HCT116 (cell line): ENCODE results near the gene NTSR2. TPM values are rescaled to one million over a fixed set of nuclear protein-coding genes. Genes with fewer than 3 reads are reported as not detected.

Experiments
- ATAC-seq: fragments of 200-7000 bp; cut with Tn5 transposase; 2 replicates; pipeline ENCODE4 v1.9.1; 2020; ENCODE audit warnings: mild to moderate bottlenecking, moderate library complexity
- BruUV-seq: library from RNA; stranded (reverse); fragments of 400-500 nt; replicated peaks from 2 replicates; lab custom pipeline; 2021; lab: Mats Ljungman, UMichigan
- CTCF ChIA-PET: fragments of 300-600 bp; sonication (Branson Sonifier 250); formaldehyde crosslinking; loops from one replicate; lab custom pipeline; 2021; ENCODE audit warnings: antibody characterized with exemption; lab: Charles Lee
- POLR2A ChIA-PET: fragments of 300-600, 350-600 bp; sonication (Branson Sonifier 250); formaldehyde crosslinking; loops from one replicate; lab custom pipeline; 2021; ENCODE audit warnings: antibody characterized with exemption; lab: Charles Lee
- RAD21 ChIA-PET, 2 experiments: fragments of 300-600 bp; sonication (Branson Sonifier 250); formaldehyde crosslinking; loops; one replicate each; lab custom pipeline; 2023; ENCODE audit warnings: low total read pairs in 2 of 2; ENCODE audit not compliant: uncharacterized antibody in 2 of 2, unreplicated experiment in 2 of 2, low non-redundant PET in 1 of 2; lab: Charles Lee
- DNase-seq: peaks from one replicate; pipeline ENCODE4 v3.0.0-alpha.2; 2010; ENCODE audit warnings: low read depth, low spot score
- H2AFZ ChIP-seq: fragments of 200-600 bp; shearing (Covaris generic), sonication (generic); 2 replicates; pipeline ENCODE4 v1.6.1; 2017; ENCODE audit warnings: low read depth, mixed run types, mixed read lengths, antibody characterized with exemption, low read length; ENCODE audit not compliant: poor library complexity, severe bottlenecking
- H3K27ac ChIP-seq: 2 replicates; pipeline ENCODE4 v1.5.1; 2012; ENCODE audit warnings: low read depth, low read length
- H3K27me3 ChIP-seq: fragments of 200-600 bp; sonication (generic); 2 replicates; pipeline ENCODE4 v1.6.1; 2016; ENCODE audit warnings: mixed run types, low read length, mixed read lengths; ENCODE audit not compliant: insufficient read depth
- H3K36me3 ChIP-seq, 2 experiments: fragments of 200-500 bp in 1 of 2; fragments of 200-600 bp in 1 of 2; sonication (Bioruptor generic) in 1 of 2; sonication (generic) in 1 of 2; 2 replicates each; pipeline versions ENCODE4 v1.5.1 to v1.6.1; 2014 to 2016; ENCODE audit warnings: low read length in 2 of 2, inconsistent platforms in 1 of 2, mixed read lengths in 1 of 2, mixed run types in 1 of 2; ENCODE audit not compliant: insufficient read depth in 2 of 2, control insufficient read depth in 1 of 2
- H3K4me1 ChIP-seq, 2 experiments: fragments of 200-600 bp in 1 of 2; sonication (generic) in 1 of 2; 2 replicates each; pipeline versions ENCODE4 v1.5.1 to v1.6.1; 2012 to 2017; ENCODE audit warnings: low read length in 2 of 2, inconsistent platforms in 1 of 2, mild to moderate bottlenecking in 1 of 2, mixed read lengths in 1 of 2, mixed run types in 1 of 2, moderate library complexity in 1 of 2; ENCODE audit not compliant: insufficient read depth in 2 of 2, control insufficient read depth in 1 of 2
- H3K4me2 ChIP-seq: fragments of 200-600 bp; sonication (generic); 2 replicates; pipeline ENCODE4 v1.6.1; 2017; ENCODE audit warnings: mixed run types, low read length, mixed read lengths
- H3K4me3 ChIP-seq, 2 experiments: fragments of 200-600 bp in 1 of 2; sonication (generic) in 1 of 2; replicated peaks in 1 of 2; 2 replicates each; pipeline ENCODE4 v1.5.1; 2011 to 2016; ENCODE audit warnings: low read length in 2 of 2, control low read depth in 1 of 2, low read depth in 1 of 2, mild to moderate bottlenecking in 1 of 2, mixed read lengths in 1 of 2, mixed run types in 1 of 2
- H3K79me2 ChIP-seq: fragments of 200-600 bp; sonication (generic); 2 replicates; pipeline ENCODE4 v1.6.1; 2017; ENCODE audit warnings: mild to moderate bottlenecking, mixed run types, low read length, moderate library complexity, mixed read lengths; ENCODE audit not compliant: insufficient read depth
- H3K9ac ChIP-seq: fragments of 200-600 bp; sonication (generic); 2 replicates; pipeline ENCODE4 v1.6.1; 2016; ENCODE audit warnings: low read length, mixed read lengths
- H3K9me2 ChIP-seq: fragments of 200-600 bp; sonication (generic), shearing (Covaris generic); 2 replicates; pipeline ENCODE4 v1.6.1; 2017; ENCODE audit warnings: mixed run types, mild to moderate bottlenecking, moderate library complexity; ENCODE audit not compliant: insufficient read depth
- H3K9me3 ChIP-seq, 2 experiments: fragments of 200-500 bp in 1 of 2; fragments of 200-600 bp in 1 of 2; sonication (Bioruptor generic) in 1 of 2; sonication (generic) in 1 of 2; 2 replicates each; pipeline ENCODE4 v1.6.1; 2014 to 2017; ENCODE audit warnings: low read length in 2 of 2, mixed read lengths in 2 of 2, inconsistent platforms in 1 of 2, low read depth in 1 of 2, mild to moderate bottlenecking in 1 of 2, mixed run types in 1 of 2, moderate library complexity in 1 of 2; ENCODE audit not compliant: control insufficient read depth in 1 of 2, insufficient read depth in 1 of 2
- H4K20me1 ChIP-seq: fragments of 200-600 bp; sonication (generic), shearing (Covaris generic); 2 replicates; pipeline ENCODE4 v1.6.1; 2017; ENCODE audit warnings: mixed run types, mild to moderate bottlenecking, moderate library complexity; ENCODE audit not compliant: insufficient read depth
- CEBPB ChIP-seq: IDR thresholded peaks from 2 replicates; pipeline ENCODE4 v1.6.1; 2012; ENCODE audit warnings: low read depth
- EGR1 ChIP-seq: IDR thresholded peaks from 2 replicates; pipeline ENCODE4 v1.6.1; 2012; ENCODE audit warnings: low read depth
- EZH2 ChIP-seq: fragments of 200-600 bp; sonication (generic); IDR thresholded peaks from 2 replicates; pipeline ENCODE4 v1.6.1; 2017; ENCODE audit warnings: antibody characterized with exemption, mixed run types
- EZH2phosphoT487 ChIP-seq: fragments of 200-600 bp; IDR thresholded peaks from 2 replicates; pipeline ENCODE4 v1.6.1; 2018; ENCODE audit warnings: antibody characterized with exemption, borderline replicate concordance
- FOSL1 ChIP-seq: IDR thresholded peaks from 2 replicates; pipeline ENCODE4 v1.6.1; 2012; ENCODE audit warnings: low read depth
- POLR2AphosphoS5 ChIP-seq: IDR thresholded peaks from 2 replicates; pipeline ENCODE4 v1.6.1; 2011; ENCODE audit warnings: mild to moderate bottlenecking, low read depth, low read length, moderate library complexity
- RAD21 ChIP-seq: IDR thresholded peaks from 2 replicates; pipeline ENCODE4 v1.6.1; 2012; ENCODE audit warnings: low read depth, mild to moderate bottlenecking
- SP1 ChIP-seq: IDR thresholded peaks from 2 replicates; pipeline ENCODE4 v1.6.1; 2012; ENCODE audit warnings: low read depth
- SRF ChIP-seq: IDR thresholded peaks from 2 replicates; pipeline ENCODE4 v1.6.1; 2012; ENCODE audit warnings: low read depth
- TCF7L2 ChIP-seq: IDR thresholded peaks from 2 replicates; pipeline ENCODE4 v1.7.0; 2011; ENCODE audit warnings: borderline replicate concordance, inconsistent platforms; ENCODE audit not compliant: insufficient read depth, insufficient read length; ENCODE audit errors: extremely low read depth
- YY1 ChIP-seq: IDR thresholded peaks from 2 replicates; pipeline ENCODE4 v1.6.1; 2011; ENCODE audit warnings: low read length, low read depth, moderate library complexity, mild to moderate bottlenecking; ENCODE audit not compliant: insufficient replicate concordance; ENCODE audit errors: extremely low read depth
- ZNF274 ChIP-seq: fragments of 200-500 bp; sonication (Bioruptor generic); IDR thresholded peaks from 2 replicates; pipeline ENCODE4 v1.6.1; 2014; ENCODE audit warnings: mild to moderate bottlenecking, low read depth, low read length, inconsistent platforms
- intact Hi-C: fragments of 100-400 bp; cut with micrococcal nuclease; formaldehyde crosslinking; loops from 2 replicates; pipeline ENCODE4 v1.10.0; 2022
- total RNA-seq: library from RNA; stranded (reverse); gene quantifications from one replicate; pipeline ENCODE4 v1.2.1, GENCODE V29; 2021; ENCODE audit not compliant: unreplicated experiment
- TF ChIP-seq, protein P1 (sequence below): IDR thresholded peaks from 2 replicates; pipeline ENCODE4 v1.6.1; 2012; ENCODE audit warnings: low read depth
- TF ChIP-seq, protein P2 (sequence below), 3 experiments: fragments of 200-600 bp in 1 of 3; sonication (generic) in 1 of 3; IDR thresholded peaks in 2 of 3; conservative IDR thresholded peaks in 1 of 3; 2 replicates each; pipeline ENCODE4 v1.5.1; 2012 to 2017; ENCODE audit warnings: low read depth in 2 of 3, low read length in 2 of 3, antibody characterized with exemption in 1 of 3, borderline replicate concordance in 1 of 3, control low read depth in 1 of 3, mild to moderate bottlenecking in 1 of 3, mixed read lengths in 1 of 3, mixed run types in 1 of 3, moderate library complexity in 1 of 3; ENCODE audit not compliant: insufficient read depth in 1 of 3
- TF ChIP-seq, protein P3 (sequence below): IDR thresholded peaks from 2 replicates; pipeline ENCODE4 v1.6.1; 2011; ENCODE audit warnings: mild to moderate bottlenecking, low read length, moderate library complexity; ENCODE audit not compliant: insufficient replicate concordance; ENCODE audit errors: extremely low read depth
- TF ChIP-seq, protein P4 (sequence below): IDR thresholded peaks from 2 replicates; pipeline ENCODE4 v1.6.1; 2012
- TF ChIP-seq, protein P5 (sequence below): IDR thresholded peaks from 2 replicates; pipeline ENCODE4 v1.6.1; 2012

The NTSR2 gene
- total RNA-seq, 1 experiment from 2014 or later: not detected

DNA sequence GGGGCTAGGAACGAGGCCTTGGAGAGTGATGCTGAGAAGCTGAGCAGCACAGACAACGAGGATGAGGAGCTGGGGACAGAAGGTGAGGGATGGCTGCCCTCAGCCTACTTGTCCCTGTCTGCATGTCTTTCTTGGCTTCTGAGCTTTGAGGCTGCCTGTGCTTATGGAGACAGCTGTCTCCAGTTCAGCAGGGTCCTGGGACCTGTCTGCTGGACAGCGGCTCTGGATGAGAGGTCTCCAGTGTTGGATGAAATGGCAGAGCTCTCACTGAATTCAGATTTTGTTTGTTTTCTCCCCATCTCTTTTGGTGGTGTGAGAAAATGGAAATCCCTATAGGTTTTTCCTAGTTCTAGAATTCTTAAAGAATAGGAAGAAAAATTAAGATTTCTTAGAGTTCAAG lies 54.8 kb downstream of the NTSR2 start:
- ChIA-PET POLR2A (no interaction called here), CTCF (no interaction called here), RAD21 (no interaction called here)
- Histone ChIP-seq H4K20me1 (no peaks in the 10 kb centered on the region), H3K9ac (no peak overlapping the region), H3K9me3 (no peaks in the 10 kb centered on the region), H3K79me2 (no peaks in the 10 kb centered on the region), H3K9me2 (no peaks in the 10 kb centered on the region), H3K4me3 (no peak overlapping the region), H2AFZ (no peak overlapping the region), H3K4me1 (peaks cover 0 to 5% of the 10 kb centered on the region in 2 experiments; a peak in 2 of 4 replicates), H3K4me2 (no peak overlapping the region)
- DNase-seq: no peak
- ATAC-seq: no peak
- no TSS peak for BruUV-seq
- TF ChIP-seq RAD21 (no peak), FOSL1 (no peak), POLR2AphosphoS5 (no peak), EZH2phosphoT487 (no peak), EGR1 (no peak), ZNF274 (no peak), YY1 (no peak), SP1 (no peak), SRF (no peak), EZH2 (no peak), CEBPB (no peak), TCF7L2 (no peak)
- TF ChIP-seq, protein P1, sequence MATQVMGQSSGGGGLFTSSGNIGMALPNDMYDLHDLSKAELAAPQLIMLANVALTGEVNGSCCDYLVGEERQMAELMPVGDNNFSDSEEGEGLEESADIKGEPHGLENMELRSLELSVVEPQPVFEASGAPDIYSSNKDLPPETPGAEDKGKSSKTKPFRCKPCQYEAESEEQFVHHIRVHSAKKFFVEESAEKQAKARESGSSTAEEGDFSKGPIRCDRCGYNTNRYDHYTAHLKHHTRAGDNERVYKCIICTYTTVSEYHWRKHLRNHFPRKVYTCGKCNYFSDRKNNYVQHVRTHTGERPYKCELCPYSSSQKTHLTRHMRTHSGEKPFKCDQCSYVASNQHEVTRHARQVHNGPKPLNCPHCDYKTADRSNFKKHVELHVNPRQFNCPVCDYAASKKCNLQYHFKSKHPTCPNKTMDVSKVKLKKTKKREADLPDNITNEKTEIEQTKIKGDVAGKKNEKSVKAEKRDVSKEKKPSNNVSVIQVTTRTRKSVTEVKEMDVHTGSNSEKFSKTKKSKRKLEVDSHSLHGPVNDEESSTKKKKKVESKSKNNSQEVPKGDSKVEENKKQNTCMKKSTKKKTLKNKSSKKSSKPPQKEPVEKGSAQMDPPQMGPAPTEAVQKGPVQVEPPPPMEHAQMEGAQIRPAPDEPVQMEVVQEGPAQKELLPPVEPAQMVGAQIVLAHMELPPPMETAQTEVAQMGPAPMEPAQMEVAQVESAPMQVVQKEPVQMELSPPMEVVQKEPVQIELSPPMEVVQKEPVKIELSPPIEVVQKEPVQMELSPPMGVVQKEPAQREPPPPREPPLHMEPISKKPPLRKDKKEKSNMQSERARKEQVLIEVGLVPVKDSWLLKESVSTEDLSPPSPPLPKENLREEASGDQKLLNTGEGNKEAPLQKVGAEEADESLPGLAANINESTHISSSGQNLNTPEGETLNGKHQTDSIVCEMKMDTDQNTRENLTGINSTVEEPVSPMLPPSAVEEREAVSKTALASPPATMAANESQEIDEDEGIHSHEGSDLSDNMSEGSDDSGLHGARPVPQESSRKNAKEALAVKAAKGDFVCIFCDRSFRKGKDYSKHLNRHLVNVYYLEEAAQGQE: no peak
- TF ChIP-seq, protein P2, sequence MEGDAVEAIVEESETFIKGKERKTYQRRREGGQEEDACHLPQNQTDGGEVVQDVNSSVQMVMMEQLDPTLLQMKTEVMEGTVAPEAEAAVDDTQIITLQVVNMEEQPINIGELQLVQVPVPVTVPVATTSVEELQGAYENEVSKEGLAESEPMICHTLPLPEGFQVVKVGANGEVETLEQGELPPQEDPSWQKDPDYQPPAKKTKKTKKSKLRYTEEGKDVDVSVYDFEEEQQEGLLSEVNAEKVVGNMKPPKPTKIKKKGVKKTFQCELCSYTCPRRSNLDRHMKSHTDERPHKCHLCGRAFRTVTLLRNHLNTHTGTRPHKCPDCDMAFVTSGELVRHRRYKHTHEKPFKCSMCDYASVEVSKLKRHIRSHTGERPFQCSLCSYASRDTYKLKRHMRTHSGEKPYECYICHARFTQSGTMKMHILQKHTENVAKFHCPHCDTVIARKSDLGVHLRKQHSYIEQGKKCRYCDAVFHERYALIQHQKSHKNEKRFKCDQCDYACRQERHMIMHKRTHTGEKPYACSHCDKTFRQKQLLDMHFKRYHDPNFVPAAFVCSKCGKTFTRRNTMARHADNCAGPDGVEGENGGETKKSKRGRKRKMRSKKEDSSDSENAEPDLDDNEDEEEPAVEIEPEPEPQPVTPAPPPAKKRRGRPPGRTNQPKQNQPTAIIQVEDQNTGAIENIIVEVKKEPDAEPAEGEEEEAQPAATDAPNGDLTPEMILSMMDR (IDR thresholded peaks at IDR 0.05 in 2 of 3, conservative IDR thresholded peaks at IDR 0.05 in 1 of 3; ENCODE audit: borderline replicate concordance in 1 of 3, insufficient read depth in 1 of 3, low read depth in 2 of 3, low read length in 2 of 3): no peak
- TF ChIP-seq, protein P3, sequence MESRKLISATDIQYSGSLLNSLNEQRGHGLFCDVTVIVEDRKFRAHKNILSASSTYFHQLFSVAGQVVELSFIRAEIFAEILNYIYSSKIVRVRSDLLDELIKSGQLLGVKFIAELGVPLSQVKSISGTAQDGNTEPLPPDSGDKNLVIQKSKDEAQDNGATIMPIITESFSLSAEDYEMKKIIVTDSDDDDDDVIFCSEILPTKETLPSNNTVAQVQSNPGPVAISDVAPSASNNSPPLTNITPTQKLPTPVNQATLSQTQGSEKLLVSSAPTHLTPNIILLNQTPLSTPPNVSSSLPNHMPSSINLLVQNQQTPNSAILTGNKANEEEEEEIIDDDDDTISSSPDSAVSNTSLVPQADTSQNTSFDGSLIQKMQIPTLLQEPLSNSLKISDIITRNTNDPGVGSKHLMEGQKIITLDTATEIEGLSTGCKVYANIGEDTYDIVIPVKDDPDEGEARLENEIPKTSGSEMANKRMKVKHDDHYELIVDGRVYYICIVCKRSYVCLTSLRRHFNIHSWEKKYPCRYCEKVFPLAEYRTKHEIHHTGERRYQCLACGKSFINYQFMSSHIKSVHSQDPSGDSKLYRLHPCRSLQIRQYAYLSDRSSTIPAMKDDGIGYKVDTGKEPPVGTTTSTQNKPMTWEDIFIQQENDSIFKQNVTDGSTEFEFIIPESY: no peak
- TF ChIP-seq, protein P4, sequence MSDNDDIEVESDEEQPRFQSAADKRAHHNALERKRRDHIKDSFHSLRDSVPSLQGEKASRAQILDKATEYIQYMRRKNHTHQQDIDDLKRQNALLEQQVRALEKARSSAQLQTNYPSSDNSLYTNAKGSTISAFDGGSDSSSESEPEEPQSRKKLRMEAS: no peak
- TF ChIP-seq, protein P5, sequence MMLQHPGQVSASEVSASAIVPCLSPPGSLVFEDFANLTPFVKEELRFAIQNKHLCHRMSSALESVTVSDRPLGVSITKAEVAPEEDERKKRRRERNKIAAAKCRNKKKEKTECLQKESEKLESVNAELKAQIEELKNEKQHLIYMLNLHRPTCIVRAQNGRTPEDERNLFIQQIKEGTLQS: no peak
- TF ChIP-seq, all 23 proteins: peak for 0
- H3K36me3 ChIP-seq: no peaks in the 10 kb centered on the region
- intact Hi-C loops: no loop called here
- H3K27ac ChIP-seq: no peak overlapping the region
- no peaks in the 10 kb centered on the region for H3K27me3 ChIP-seq
